Dermis microvascular lymphatic vessel endothelial cell (primary cell): Measurements from ENCODE around the gene HECW1. TPM values are rescaled to one million over a fixed set of nuclear protein-coding genes. Genes with fewer than 3 reads are reported as not detected.
"Not testable (repeated sequence)": the region's sequence is repeated elsewhere in the genome, so short reads cannot be mapped to it uniquely, and the experiment has no call there.

Source experiments
- DNase-seq, 2 donors: peaks; one replicate each; pipeline versions ENCODE4 v3.0.0 to v3.0.0-alpha.2; 2010; ENCODE audit warnings: low read depth in 2 of 2
- total RNA-seq: library from RNA; depleted of rRNA; stranded (reverse); fragments of >200 nt; gene quantifications from 2 replicates; pipeline ENCODE4 v1.2.1, GENCODE V29; 2014

The HECW1 gene
- total RNA-seq, 1 donor from 2014 or later: not detected

GRCh38 chr7:43111630-43112458 lies 603 bp upstream of the HECW1 start:
- no peak for DNase-seq

GRCh38 chr7:43112941-43113621 lies 634 bp downstream of the HECW1 start:
- DNase-seq: peak in 1 of 2 donors; percentile 37

GRCh38 chr7:43113622-43114457 lies 1.4 kb downstream of the HECW1 start:
- no peak for DNase-seq

GRCh38 chr7:43114458-43114780 lies 2.0 kb downstream of the HECW1 start:
- no peak for DNase-seq

GRCh38 chr7:43116451-43116850 lies 4.0 kb downstream of the HECW1 start:
- DNase-seq: no peak

GRCh38 chr7:43117095-43117494 lies 4.6 kb downstream of the HECW1 start:
- DNase-seq: no peak

- DNase-seq: no peak
Measured at GRCh38 chr7:43117861-43118260, 5.4 kb downstream of the HECW1 start.

GRCh38 chr7:43118313-43118712 lies 5.9 kb downstream of the HECW1 start:
- no peak for DNase-seq

- DNase-seq: no peak
Measured at GRCh38 chr7:43119371-43120075, 7.1 kb downstream of the HECW1 start.

- no peak for DNase-seq
Measured at GRCh38 chr7:43121973-43122372, 9.5 kb downstream of the HECW1 start.

GRCh38 chr7:43123457-43123856 lies 11.0 kb downstream of the HECW1 start:
- DNase-seq: no peak

- no peak for DNase-seq
Measured at GRCh38 chr7:43124388-43124787, 11.9 kb downstream of the HECW1 start.

- DNase-seq: no peak
Measured at GRCh38 chr7:43130347-43130746, 17.9 kb downstream of the HECW1 start.

- DNase-seq: no peak
Measured at GRCh38 chr7:43135129-43135528, 22.7 kb downstream of the HECW1 start.

GRCh38 chr7:43136064-43136463 lies 23.6 kb downstream of the HECW1 start:
- DNase-seq: no peak

GRCh38 chr7:43137121-43137744 lies 24.8 kb downstream of the HECW1 start:
- not testable (repeated sequence) for DNase-seq

- no peak for DNase-seq
Measured at GRCh38 chr7:43137811-43138210, 25.4 kb downstream of the HECW1 start.

GRCh38 chr7:43138710-43139109 lies 26.3 kb downstream of the HECW1 start:
- no peak for DNase-seq

- no peak for DNase-seq
Measured at GRCh38 chr7:43139137-43139536, 26.7 kb downstream of the HECW1 start.

GRCh38 chr7:43140186-43140585 lies 27.7 kb downstream of the HECW1 start:
- DNase-seq: no peak

GRCh38 chr7:43141091-43141490 lies 28.6 kb downstream of the HECW1 start:
- DNase-seq: no peak
